SK-N-DZ (cell line): Measurements from ENCODE around the gene ANKLE2.
A peak's percentile ranks its signal among the peaks of the same experiment; 100 is the strongest.

ENCODE experiments used
- DNase-seq: peaks from one replicate; pipeline ENCODE4 v3.0.0-alpha.2; 2015; ENCODE audit warnings: low spot score

The ANKLE2 gene

GRCh38 chr12:132747395-132747794 lies 14.2 kb downstream of the ANKLE2 start:
- no peak for DNase-seq

DNA sequence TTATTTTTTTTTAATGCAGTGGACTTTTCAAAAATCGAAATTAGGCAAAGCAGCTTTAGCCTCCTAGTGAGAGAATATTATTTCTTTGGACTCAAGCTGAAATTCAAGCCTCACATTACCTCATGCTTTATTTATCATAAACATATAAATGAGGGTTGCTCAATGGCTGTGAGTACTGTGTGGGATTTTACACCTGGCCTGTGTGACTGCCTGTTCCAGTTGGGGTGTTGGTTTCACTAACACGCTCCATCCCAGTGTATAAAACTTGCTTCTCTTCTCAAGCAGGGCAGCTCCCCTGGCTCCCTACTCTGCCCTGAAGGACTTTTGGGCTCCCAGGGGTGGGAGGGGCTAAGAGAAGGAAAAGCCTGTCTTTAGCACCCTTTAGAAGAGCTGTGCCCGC lies 15.0 kb downstream of the ANKLE2 start:
- no peak for DNase-seq

DNA sequence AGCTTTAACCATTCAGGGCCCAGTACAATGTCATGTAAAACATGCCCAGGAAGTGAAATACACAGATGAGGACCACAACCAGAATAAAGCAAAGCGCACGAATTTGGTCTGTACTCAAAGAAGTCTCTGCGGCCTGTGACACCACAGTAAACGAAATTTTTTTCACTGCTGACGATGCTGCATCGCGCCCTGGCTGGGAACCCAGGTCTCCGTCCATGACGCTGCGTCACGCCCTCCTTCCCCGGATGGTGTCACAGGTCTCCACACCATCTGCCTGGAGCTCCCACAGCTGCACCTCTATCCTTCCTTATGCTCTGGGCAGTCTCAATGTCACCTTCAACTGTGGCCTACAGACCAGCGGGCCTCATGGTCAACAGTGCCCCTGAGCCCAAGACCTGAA lies 17.8 kb downstream of the ANKLE2 start:
- no peak for DNase-seq

- no peak for DNase-seq
Measured at GRCh38 chr12:132741620-132742019, 20.0 kb downstream of the ANKLE2 start.

DNA sequence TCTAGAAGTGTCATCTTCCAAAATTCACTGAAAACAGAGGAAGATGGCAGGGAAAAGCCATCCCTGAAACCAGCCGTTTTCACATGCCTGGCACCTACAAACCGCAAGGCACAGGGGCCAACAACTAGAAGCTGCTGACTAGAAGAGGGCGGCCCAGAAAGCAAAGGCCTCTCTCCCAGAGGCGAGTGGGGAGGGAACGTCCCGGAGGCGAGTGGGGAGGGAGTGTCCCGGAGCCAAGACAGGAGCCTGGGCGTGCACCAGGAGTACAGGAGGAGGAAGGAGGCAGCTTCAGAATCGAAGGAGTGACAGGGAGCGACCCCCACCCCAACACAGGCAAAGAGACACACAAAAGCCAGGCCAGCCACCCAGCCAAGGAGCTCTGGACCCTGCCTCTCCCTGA lies 21.0 kb downstream of the ANKLE2 start:
- DNase-seq = no peak

- no peak for DNase-seq
Measured at GRCh38 chr12:132740313-132740646, 21.4 kb downstream of the ANKLE2 start.

- no peak for DNase-seq
Measured at GRCh38 chr12:132739600-132740312, 21.9 kb downstream of the ANKLE2 start.

DNA sequence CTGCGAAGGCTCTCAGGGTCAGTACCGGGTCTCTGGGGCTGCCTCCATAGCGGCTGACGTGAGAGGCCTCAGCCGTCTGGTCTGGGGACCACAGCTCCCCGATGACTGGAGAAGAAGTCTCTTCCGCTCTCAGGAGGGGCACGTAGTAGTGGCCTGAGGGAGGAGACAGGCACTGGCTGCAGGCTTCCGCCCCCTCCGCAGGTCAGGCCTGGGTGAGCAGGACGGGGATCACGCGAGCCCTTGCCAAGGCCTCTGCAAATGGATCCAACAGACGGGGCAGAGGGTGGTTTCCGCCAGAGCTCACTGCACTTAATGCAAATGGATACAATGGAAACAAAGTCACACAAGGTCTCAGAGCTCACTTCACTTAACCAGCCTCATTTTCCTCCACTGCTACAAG lies 24.7 kb downstream of the ANKLE2 start:
- DNase-seq = no peak

- no peak for DNase-seq
Measured at GRCh38 chr12:132736378-132736777, 25.3 kb downstream of the ANKLE2 start.

- DNase-seq = no peak
Measured at GRCh38 chr12:132735496-132735895, 26.1 kb downstream of the ANKLE2 start.

DNA sequence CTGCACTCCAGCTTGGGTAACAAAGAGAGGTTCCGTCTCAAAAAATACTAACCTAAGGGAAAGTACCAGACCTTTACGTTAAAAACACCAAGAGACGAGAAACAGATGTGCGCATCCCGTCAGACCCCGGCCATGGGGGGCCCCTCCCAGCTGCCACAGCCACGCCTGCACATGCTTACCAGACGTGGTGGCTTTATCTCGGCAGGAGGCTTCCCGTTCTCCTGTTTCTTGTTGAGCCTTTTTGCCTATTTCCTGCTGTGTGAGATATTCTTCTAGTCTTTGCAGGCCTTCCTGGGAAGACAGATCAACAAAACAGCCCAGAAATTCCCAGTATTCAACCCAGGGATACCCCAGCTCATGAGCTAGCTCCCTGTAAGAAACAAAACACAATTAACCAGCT lies 27.4 kb downstream of the ANKLE2 start:
- DNase-seq = no peak

GRCh38 chr12:132731574-132731973 lies 30.1 kb downstream of the ANKLE2 start:
- DNase-seq = no peak

- no peak for DNase-seq
Measured at GRCh38 chr12:132730353-132730752, 31.3 kb downstream of the ANKLE2 start.

GRCh38 chr12:132729541-132730320 lies 31.9 kb downstream of the ANKLE2 start:
- DNase-seq = peak; percentile 37

- DNase-seq = no peak
Measured at GRCh38 chr12:132728502-132728901, 33.1 kb downstream of the ANKLE2 start.

DNA sequence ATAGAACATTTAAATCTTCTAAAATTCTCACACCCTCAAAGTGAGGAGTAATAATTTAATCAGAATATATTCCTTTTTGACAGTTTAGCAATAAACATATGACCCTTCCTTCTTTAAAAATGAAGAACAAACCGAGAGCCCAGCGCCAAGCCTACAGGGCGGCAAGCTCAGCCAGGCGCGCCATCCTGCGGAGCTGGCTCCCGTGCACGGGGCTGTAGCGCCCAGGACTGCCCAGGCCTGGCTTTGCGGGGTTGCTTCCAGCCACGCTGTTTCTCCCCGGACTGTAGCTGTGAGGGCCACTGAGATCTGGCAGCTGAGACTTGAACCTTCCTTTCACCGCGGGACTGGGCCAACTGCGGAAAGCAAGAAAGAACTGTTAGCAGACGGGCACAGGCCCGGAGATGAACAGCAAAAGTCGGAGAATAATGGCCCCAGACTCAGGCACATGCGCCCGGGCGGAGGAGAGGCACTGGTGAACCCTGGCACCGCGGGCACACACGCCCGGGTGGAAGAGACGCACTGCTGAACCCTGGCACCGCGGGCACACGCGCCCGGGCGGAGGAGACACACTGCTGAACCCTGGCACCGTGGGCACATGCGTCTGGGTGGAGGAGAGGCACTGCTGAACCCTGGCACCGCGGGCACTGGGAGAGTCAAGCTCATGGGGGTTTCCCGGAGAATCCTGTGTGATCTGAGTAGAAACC lies 34.4 kb downstream of the ANKLE2 start:
- no peak for DNase-seq

DNA sequence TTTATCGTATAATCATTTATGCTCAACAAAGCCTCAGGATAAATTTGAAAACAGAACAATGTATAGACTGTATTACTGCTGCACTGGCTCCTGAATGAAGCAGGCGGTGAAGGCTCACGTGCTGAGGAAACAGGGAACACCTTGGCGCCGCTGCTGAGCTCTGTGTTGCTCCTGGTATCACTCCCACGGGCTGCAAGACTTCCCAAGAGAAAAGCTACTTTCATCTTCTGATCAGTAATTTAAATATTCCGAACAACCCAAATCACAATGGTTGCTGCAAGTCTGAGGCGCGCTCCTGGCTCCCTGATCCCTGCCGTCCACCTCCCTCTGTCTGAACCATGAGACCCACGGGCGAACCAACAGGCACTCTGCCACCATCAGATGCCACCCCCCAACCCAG lies 35.2 kb downstream of the ANKLE2 start:
- no peak for DNase-seq

GRCh38 chr12:132724506-132725241 lies 37.0 kb downstream of the ANKLE2 start:
- DNase-seq = no peak

- no peak for DNase-seq
Measured at GRCh38 chr12:132723764-132724140, 37.9 kb downstream of the ANKLE2 start.

GRCh38 chr12:132723015-132723763 lies 38.4 kb downstream of the ANKLE2 start:
- no peak for DNase-seq

DNA sequence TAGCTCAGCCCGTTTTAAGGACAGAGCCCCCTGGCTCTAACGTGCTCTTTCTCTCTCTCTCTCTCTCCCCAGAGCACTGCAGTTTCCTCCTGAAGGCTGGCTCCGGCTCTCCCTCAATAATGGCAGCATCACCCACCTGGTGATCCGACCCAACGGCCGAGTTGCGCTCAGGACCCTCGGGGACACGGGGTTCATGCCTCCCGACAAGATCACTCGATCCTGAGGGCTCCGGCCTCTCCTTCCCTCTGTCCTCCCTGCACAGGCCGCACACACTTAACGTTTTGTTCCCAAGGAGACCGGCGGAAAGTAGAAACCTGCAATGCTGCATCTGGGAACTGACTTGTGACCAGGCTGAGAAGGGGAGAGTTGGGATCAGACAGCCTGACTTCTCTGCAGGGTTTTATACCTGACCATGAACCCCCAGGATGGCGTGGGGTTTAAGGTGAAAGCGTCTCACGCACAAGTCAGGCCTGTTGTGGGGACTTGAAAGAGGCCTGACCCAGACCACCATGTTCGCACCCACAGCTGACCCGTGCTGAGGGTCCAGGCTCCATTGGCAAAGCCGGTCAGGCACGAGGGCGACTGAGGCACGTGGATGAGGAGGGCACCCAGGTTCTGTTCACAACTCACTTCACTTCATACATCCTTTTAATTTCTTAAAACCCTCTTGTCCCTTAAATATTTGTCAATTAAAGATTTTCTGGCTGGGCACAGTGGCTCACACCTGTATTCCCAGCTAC lies 40.9 kb downstream of the ANKLE2 start:
- no peak for DNase-seq
